Measurements from ENCODE around the gene TCP11L1.

DNA sequence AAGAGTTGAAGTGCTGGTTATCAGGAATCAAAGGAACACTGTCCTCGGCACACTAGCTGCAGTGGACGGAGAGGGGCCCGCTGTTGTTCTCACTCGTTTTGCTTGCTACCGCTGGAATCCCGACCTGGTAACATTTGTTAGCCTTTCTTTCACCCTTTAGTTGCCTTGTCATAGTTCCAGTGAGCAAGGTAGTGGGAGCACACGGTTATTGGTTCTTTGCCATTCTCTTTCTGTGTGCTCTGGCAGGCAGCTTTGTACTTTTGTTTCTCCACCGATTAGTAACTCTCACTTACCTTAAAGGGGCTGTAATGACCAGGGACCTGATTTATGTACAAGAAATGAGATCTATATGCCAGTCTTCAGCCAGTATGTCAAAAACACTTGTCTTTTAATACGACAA is 21.9 kb upstream of the TCP11L1 start:
- TF ChIP-seq EZH2 (IDR thresholded peaks at IDR 0.05; ENCODE audit: insufficient read depth, poor library complexity, severe bottlenecking) (no peak), EZH2phosphoT487 (IDR thresholded peaks at IDR 0.05; ENCODE audit: insufficient read depth, low read depth) (no peak)
